GM21526 (cell line): ENCODE data around the gene ZNF580.

ENCODE experiments used
- ATAC-seq: cut with Tn5 transposase; IDR thresholded peaks from one replicate; pipeline ENCODE4 v1.9.1; 2021; ENCODE audit warnings: moderate library complexity; ENCODE audit not compliant: unreplicated experiment, low FRiP score

Gene ZNF580

DNA sequence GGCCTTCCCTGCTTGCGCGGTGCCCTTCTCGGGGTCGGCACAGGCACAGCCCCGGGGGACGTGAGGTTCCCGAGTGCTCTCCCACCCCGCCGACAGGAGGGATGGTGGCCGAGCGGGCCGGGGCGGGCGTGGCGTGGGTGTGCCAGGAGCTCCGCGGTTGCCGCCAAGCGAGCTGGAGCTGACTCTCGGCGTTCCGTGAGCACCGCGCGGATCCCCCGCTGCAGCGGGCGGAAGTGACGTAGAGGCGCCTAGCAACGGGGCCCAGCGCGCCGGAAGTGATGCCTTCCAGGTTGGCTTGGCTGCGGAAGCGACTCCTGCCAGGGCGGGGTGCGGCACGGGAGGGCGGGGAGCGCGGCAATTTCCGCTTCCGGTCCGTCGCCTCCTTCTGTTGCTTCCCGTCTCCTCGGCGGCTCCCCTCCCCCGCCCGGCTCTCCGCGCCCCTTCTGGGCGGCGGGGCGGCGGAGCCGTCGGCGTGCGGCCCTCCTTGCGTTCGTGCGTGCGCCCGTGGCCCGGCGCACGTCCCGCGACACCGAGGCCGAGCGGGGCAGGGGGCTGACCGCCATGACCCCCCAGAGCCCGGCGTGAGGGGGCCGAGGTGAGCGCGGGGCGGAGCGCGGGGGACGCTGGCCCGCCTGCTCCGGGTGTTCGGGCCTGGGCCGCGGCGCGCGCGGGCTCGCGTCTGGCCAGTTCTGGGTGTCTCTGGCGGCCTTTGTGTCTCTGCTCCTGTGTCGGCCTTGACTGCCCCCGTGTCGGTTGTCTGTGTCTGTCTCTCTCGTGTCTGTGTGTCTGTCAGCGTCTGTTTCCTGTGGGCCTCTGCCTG lies 34.2 kb downstream of the ZNF580 start, which contains the start of gene EPN1:
Gene EPN1, plus strand, starts transcription at position 386 of the 820 bp plus-strand sequence. CDS start 3,402 bp downstream, outside the sequence.
- peak; percentile 56 for ATAC-seq

DNA sequence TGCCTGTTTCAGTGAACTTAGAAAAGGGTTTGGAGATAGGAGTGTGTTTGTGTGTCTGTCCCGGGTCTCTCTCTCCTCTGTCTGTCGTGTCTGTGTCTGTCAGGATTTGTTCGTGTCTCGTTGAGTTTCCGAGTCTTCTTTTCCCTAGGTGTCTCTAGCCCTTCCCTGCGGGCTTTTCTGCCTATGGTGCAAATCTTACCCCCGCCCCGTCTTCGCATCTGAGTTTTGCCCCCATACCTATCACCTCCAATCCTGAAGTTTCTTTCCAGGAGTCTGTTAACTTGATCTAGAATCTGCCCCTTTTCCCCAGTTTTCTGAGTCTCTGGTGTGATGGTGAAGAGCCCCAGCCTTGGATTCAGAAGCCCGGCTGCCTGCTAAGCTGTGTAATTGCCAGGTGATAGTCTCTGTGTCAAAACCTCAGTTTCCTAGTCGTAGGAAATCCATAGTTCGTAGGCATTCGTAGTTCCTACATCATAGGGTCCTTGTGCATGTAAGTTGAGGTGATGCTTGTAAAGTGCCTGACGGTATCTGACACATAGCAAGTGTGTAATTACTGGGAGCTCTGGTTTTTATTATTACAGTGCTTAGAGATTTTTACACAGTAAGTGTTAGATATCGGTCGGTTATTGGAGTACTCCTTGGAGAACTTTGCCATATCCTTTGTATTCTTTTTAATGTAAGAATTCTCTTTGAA lies 35.0 kb downstream of the ZNF580 start:
- ATAC-seq: no peak

DNA sequence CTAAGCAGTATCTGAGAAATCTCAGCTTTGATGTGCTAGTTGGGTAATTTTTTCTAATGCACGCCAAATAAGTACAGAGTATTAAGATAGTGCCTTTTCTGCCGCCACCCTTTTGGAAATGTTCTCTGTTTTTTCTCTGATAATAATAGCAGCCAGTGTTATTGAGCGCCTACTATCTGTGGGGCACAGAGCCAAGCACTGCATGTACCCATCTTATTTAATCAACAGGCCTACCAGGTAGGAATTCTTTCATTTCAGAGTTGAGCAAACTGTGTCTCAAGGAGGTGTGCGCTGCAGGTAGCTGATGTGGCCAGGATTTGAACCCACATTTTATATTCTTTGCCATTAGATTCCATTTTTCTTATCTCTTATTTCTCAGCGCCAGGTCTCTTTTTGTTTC lies 35.6 kb downstream of the ZNF580 start:
- ATAC-seq: no peak

DNA sequence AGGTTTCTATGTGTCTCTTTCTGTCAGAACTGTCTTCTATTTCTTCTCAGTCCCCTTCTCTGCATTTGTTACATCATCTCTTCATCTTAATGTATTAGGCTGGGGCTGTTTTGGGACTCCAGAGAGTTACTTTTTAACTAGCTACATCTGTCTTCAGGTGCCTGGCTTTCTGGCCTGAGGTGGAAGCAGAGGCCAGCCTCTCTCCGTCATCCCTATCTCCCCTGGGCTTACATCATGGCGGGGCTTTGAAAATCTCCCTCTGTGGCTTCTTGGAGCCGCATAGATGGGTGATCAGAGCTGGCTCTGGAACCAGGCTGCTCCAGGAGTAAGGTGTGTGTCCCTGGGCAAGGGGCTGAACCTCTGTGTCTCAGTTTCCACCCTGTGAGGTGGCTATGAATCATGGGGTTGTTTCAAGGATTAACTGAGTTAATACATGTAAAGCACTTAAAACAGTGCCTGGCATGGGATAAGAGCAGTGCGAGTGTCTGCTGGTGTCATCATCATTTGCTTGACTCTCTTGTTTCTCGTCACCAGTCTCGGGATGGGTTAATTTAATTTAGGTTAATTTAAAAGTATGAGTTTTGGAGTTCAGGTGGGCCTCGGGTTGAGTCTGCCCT lies 36.2 kb downstream of the ZNF580 start:
- no peak for ATAC-seq

DNA sequence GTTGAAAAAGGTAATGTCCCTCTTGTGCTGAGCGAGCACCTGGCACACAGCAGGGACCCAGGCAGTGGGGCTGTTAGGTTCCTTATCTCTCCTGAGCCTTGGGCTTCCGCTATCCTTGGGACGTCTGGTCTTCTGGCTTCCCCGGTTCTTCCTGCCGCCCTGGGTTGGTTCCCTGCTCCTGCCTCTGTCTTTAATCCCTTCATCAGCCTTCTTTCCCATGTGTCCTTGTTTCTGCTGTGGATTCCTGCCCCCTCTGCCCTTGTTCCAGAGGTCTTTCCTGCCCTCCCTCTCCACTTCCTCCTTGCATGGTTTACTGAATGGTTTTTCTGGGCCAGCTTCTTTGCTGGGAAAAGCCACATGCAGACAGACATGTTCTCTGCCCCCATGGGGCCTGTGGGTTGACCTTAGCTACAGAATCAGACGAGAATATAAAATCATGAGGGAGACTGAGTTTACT lies 36.8 kb downstream of the ZNF580 start:
- ATAC-seq: peak; percentile 1

DNA sequence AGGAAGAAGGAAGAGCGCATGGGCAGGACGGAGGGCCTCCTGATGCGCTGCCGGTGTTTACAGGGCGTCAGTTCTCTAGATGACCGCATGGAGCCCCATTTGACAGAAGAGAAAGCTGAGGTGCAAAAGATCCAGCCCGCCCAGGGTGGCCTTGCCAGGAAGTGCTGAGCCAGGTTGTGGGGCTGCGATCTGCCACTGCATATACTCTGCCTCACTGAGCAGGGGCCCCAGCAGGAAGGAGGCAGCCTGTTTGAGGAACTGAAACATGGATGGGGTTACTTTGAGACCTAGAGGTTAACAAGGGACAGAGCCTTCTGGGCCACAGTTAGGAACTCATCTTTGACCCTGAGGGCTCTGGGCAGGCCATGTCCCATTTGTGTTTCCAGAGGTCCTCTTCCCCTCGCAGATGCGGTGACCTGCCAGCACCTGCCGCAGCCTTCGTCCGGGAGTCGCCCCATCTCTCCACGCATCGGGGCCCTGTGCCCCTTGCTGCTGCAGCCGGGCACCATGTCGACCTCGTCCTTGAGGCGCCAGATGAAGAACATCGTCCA lies 37.4 kb downstream of the ZNF580 start:
- ATAC-seq: peak; percentile 66

DNA sequence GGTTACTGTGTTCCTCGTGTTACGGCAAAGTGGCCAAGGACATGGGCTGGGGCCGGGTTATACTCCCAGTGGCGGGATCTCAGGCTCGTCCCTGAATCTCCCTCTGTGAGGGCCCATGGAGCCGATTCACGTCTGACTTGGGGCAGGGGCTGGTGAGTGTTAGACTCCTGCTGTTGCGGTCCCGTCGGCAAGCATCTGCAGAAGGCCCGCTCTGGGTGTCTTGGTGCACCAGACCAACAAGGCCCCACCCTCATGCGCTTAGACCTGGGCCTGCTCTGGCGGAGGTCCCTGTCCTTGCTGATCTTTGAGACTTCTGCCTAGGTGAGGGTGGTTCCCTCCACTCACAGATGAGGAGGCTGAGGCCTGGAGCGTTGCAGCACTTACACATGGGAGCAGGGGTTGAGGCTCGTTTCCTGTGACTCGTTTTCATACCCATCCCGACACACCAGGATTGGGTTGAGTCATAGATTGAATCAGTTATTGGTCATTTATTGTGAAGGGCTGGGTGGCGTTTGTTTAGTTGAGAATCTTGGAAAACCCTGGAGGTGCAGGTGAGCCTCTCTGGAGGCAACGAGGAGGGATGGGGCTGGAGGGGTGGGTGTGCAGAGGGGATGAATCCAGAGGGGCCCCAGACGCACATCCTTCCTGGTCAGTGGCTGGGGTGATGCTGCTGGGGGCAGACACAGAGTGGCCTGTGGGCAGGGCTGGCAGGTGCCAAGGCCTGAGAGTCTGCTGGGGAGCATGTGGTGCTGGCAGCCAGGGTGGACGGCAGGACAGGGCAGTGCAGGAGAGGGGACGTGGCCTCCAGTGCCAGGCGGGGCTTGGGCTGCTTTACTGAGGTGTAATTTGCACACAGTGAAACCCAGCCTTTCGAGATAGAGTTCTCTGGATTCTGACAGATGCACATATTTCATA lies 38.8 kb downstream of the ZNF580 start:
- no peak for ATAC-seq

DNA sequence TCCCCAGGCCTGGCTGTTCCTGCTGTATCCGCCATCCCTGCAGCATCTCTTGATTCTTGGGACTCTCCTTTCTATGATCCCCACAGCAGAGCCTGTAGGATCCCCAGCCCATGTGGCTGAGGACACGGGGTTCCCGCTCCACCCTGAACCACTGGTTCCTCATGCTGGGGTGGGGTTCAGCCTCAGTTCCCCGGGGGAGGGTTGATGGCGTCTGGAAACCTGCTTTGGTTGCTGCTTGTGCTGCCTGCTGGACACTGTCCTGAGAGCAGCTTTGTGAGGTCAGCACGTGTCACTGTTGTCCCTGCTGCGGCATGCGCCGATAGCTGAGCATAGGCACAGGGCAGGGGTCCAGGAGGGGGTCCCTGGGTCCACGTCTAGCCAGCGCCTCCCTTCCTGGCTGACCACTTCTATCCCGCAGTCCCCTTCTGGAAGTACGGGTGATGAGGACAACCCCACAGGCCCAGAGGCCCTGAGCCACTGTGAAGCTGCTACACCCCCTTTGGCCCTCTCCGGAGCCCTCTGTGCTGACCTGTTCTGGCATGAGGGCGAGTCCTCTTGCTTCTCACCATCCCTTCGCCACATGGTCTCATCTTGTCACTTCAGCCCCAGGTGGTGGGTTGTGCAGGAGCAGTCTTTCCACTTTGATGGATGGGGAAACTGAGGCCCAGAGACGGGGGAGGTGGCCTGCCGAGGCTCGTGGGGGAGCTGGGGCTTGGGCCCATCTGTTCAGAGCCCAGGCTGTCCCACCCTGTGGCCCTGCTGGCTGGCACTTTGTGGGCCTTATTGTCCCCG lies 39.7 kb downstream of the ZNF580 start:
- ATAC-seq: no peak

DNA sequence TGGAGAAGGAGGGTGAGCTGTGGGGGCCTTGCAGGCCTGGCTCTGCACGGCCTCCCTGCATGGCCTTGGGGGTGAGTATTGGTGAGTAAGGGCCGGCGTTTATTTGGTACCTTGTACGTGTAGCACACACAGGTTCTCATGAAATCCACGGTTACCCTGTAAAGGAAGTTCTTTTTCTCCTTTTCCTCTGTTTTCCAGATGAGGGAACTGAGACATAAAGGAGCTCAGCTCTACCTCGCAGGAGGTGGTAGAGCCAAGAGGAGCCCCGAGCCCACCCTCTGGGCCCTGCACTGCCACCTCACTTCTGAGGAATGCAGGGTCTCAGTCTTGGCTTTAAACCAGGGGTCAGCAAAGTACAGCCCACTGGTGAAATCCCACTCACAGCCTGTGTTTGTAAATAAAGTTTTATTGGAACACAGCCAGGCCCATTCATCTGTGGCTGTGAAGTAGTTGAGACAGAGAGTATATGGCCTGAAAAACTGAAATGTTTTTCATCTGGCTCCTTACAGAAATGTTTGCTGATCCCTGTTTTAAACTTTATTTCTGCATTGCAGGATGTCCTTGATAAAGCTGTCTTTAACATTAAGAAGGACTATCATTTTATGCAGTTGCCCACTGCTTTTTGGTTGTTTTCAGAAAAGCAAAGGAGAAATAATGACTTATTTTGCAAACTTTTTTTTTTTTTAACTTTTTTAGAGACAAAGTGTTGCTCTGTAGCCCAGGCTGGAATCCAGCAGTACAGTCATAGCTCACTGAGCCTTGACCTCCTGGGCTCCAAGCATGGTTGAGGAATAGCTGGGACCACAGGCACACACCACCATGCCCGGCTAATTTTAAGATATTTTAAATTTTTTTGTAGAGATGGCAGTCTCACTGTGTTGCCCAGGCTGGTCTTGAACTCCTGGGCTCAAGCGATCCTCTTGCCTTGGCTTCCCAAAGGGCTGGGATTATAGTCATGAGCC lies 40.6 kb downstream of the ZNF580 start:
- ATAC-seq: no peak

DNA sequence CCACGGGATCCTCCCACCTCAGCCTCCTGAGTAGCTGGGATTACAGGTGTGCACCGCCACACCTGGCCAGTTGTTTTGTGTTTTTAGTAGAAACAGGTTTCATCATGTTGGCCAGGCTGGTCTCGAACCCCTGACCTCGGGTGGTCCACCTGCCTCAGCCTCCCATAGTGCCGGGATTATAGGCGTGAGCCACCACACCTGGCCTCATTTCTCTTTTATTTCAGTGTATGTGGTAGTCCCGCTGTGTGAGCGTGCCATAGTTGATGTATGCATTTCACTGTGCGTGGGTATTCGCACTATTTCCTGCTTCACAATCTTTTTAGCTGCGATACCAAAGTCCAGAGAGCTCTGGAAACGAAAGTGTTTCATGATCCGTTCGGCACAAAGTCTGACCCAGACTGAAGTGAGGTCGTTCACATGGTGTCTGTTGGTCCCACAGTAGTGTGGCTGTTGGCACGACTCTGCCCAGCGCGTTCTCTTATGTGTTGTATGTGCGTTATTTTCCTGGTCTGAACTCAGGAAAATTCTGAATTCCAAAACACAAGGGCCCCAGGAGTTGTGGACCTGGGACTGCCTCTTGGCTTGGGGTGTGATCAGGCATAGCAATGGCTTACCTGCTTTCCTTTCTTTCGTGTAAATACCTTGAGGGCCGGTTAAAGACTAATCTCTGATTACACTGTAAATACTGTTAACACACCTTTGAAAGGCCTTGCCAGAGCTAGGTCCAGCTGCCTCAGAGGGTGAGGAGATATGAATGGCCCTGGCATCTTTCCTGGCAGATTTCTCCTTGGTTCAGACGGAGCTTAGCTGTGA lies 42.9 kb downstream of the ZNF580 start:
- ATAC-seq: no peak

DNA sequence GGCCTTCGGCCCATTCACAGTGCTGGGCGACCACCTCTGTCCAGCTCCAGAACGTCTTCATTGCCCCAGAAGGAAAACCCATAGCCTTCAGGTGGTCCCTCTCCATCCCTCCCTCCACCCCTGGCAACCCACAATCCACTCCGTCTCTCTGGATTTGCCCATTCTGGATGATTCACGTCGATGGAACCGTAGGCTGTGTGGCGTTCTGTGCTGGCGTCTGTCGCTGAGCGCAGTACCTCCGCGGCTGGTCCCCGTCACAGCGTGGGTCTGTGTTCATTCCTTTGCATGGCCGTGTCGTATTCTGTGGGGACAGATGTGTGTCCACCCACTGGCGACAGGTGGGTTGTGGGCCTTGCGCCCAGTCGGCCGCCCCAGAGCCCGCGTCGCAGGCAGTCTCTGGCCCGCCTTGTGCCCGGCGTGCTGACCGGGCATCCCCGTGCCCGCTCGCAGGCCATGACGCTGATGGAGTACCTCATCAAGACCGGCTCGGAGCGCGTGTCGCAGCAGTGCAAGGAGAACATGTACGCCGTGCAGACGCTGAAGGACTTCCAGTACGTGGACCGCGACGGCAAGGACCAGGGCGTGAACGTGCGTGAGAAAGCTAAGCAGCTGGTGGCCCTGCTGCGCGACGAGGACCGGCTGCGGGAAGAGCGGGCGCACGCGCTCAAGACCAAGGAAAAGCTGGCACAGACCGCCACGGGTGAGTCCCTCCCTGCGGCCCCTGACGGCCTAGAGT lies 44.3 kb downstream of the ZNF580 start:
- ATAC-seq: no peak

DNA sequence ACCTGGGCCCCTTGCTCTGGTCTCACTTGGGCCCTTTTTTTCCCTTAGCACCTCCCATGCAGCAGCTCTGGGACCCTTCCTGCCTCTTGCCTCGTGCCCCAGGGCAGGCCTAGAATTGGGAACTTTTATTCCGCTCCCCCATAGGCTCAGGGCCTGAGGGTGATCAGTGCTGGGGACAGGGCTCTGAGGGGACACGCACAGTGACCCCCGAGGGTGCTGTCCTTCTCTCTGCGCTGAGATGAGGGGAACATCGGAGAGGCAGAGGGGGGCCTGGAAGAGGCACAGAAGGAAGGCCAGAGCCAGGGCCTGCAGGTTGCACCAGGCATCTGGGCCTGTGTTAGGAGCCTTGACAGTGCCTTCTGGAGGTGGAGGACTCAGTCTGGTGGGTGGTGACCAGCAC lies 45.0 kb downstream of the ZNF580 start:
- ATAC-seq: no peak

DNA sequence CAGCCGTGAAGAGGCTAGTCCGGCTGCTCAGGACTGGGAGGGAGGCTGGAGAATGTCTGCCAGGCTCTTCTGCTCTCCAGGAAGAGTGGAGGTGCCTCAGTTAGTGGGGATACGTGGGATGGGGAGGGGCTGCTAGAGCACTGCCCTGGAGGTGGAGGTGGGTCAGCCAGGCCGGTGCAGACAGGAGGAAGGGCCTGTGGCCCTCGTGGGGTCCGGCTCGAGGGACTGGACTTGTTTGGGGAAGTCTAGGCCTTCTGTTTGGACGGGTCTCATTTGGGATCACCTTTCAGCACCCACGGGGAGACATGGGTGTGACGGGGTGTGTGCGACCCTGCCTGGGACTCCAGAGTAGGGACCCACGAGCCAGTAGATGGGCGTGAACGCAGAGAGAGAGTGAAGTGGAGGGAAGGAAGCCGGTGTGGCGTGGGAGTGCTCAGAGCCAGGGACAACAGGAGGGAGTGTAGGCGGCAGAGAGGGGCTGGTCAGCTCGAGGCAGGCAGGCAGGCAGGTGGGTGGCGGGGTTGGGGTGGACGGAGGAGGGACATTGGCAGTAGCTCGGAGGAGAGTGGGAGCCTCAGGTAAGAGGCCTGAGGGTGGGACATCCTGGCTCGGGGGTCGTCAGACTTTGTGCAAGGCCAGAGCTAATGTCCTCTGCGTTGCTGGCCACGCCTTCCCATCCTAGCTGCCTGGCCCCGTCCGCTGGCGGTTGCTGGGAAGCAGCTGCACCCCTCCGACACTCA lies 45.7 kb downstream of the ZNF580 start:
- no peak for ATAC-seq

DNA sequence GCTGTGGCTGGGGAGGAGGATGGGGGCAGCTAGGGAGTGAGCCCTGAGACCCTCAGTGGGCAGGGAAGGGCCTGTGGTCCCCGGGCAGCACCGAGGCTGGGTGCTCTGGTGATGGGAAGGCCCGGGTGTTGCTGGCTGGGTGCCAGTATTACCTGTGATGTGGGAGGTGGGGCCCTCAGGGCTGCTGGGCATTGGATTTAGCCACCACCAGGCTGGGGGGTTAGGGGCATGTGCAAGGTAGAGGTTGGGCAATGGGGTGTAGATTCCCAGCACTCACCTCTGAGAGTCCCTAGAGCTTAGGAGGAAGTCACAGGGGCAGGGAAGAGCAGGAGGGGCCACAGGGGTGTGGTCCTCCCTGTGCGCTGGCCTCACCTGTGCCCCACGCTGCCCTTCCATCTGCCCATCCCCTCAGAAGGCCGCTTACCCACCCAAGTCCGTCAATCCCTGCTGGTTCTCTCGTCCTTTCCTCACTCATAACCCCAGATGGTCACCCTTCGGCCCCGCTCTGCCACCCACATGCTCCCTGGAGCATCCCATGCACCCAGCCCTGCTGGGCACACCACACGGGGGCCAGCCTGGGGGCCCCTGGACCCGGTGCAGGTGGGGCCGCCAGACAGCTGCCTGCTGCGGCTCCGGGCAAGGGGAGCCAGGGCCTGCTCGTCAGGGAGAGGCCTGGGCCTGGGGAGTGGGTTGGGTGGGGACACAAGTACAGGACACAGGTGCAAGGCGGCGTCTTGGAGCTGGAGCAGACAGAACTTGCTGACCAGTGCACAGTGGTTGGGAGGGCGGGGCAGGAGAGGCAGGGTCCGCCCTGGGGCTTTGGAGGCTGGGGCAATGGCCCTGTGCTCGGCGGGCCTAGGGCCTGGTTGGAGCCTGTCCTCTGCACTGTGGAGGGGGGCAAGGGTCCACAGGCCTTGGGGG lies 46.7 kb downstream of the ZNF580 start:
- ATAC-seq: no peak
